Measurements from ENCODE around the gene ACSL1.
"Not testable (repeated sequence)": the region's sequence is repeated elsewhere in the genome, so short reads cannot be mapped to it uniquely, and the experiment has no call there.

Gene ACSL1

GRCh38 chr4:184843984-184844554 is 18.3 kb upstream of the ACSL1 start:
- DNase-seq (ENCODE audit: low read depth) = no peak
- no peak for TF ChIP-seq CTCF (conservative IDR thresholded peaks at IDR 0.05; ENCODE audit: low read length)
- no peak overlapping the region for H3K4me3 ChIP-seq (ENCODE audit: low read length)

GRCh38 chr4:184839075-184839399 is 13.3 kb upstream of the ACSL1 start:
- H3K4me3 ChIP-seq (ENCODE audit: low read length); DNase-seq (ENCODE audit: low read depth): not testable (repeated sequence)

- TF ChIP-seq CTCF (conservative IDR thresholded peaks at IDR 0.05; ENCODE audit: low read length) = no peak
- no peak overlapping the region for H3K4me3 ChIP-seq (ENCODE audit: low read length)
- DNase-seq (ENCODE audit: low read depth) = no peak
These were observed 12.7 kb upstream of the ACSL1 start for GRCh38 chr4:184838249-184839074.

- TF ChIP-seq CTCF (conservative IDR thresholded peaks at IDR 0.05; ENCODE audit: low read length) = no peak
- no peak overlapping the region for H3K4me3 ChIP-seq (ENCODE audit: low read length)
- no peak for DNase-seq (ENCODE audit: low read depth)
These were observed 10.8 kb upstream of the ACSL1 start for GRCh38 chr4:184836613-184837012.

- H3K4me3 ChIP-seq (ENCODE audit: low read length) = no peak overlapping the region
- TF ChIP-seq CTCF (conservative IDR thresholded peaks at IDR 0.05; ENCODE audit: low read length) = no peak
- no peak for DNase-seq (ENCODE audit: low read depth)
These were observed 7.5 kb upstream of the ACSL1 start for GRCh38 chr4:184833046-184833838.

- no peak overlapping the region for H3K4me3 ChIP-seq (ENCODE audit: low read length)
- TF ChIP-seq CTCF (conservative IDR thresholded peaks at IDR 0.05; ENCODE audit: low read length) = no peak
These were observed 5.4 kb upstream of the ACSL1 start for GRCh38 chr4:184831153-184831552.

GRCh38 chr4:184826691-184827270 is 1.0 kb upstream of the ACSL1 start:
- H3K4me3 ChIP-seq (ENCODE audit: low read length) = peak overlapping the region; percentile 59
- no peak for TF ChIP-seq CTCF (conservative IDR thresholded peaks at IDR 0.05; ENCODE audit: low read length)
- no peak for DNase-seq (ENCODE audit: low read depth)

More at GRCh38 chr4:184831153-184831552, 5.4 kb upstream of the ACSL1 start:
- DNase-seq (ENCODE audit: low read depth) = no peak

Data from AG10803 (cell line).